CD4-positive, CD25-positive, alpha-beta regulatory T cell (primary cell): Measurements from ENCODE around the gene NLN. TPM values are rescaled to one million over a fixed set of nuclear protein-coding genes. Genes with fewer than 3 reads are reported as not detected.
"Not testable (repeated sequence)": the region's sequence is repeated elsewhere in the genome, so short reads cannot be mapped to it uniquely, and the experiment has no call there.

Source experiments
- ATAC-seq, 2 donors: fragments of 150-1000 bp; cut with Tn5 transposase; one replicate each; pipeline ENCODE4 v1.10.0; 2021; ENCODE audit warnings: low read depth in 2 of 2, moderate number of reproducible peaks in 2 of 2, moderate library complexity in 1 of 2
- DNase-seq, 3 donors: peaks; one replicate each; pipeline versions ENCODE4 v3.0.0 to v3.0.0-alpha.2; 2012 to 2022; ENCODE audit warnings: mixed read lengths in 1 of 3
- H3K27ac ChIP-seq: one replicate; pipeline ENCODE4 v1.7.0; 2013; ENCODE audit warnings: mild to moderate bottlenecking, low read length; ENCODE audit not compliant: insufficient read depth, poor library complexity, severe bottlenecking
- H3K27me3 ChIP-seq: one replicate; pipeline ENCODE4 v1.7.0; 2013; ENCODE audit warnings: low read length; ENCODE audit not compliant: control insufficient read depth, insufficient read depth
- H3K36me3 ChIP-seq: one replicate; pipeline ENCODE4 v1.7.0; 2013; ENCODE audit warnings: mild to moderate bottlenecking, low read length, moderate library complexity; ENCODE audit not compliant: control insufficient read depth, insufficient read depth
- H3K4me1 ChIP-seq: 2 replicates; pipeline ENCODE4 v1.7.0; 2013; ENCODE audit warnings: mild to moderate bottlenecking, low read length; ENCODE audit not compliant: insufficient read depth, control insufficient read depth, poor library complexity, severe bottlenecking
- H3K4me3 ChIP-seq: one replicate; pipeline ENCODE4 v1.7.0; 2013; ENCODE audit warnings: low read depth, mild to moderate bottlenecking, low read length, moderate library complexity
- H3K9me3 ChIP-seq, 2 experiments: 1 replicate in 1 of 2; 2 replicates in 1 of 2; pipeline ENCODE4 v1.7.0; 2013; ENCODE audit warnings: low read length in 2 of 2, mild to moderate bottlenecking in 1 of 2, moderate library complexity in 1 of 2; ENCODE audit not compliant: control insufficient read depth in 2 of 2
- H3K27ac Mint-ChIP-seq, 3 donors: one replicate each; pipeline ENCODE4 v1.8.0; 2020 to 2022; ENCODE audit warnings: mild to moderate bottlenecking in 3 of 3, mixed read lengths in 3 of 3, moderate library complexity in 2 of 3
- H3K27me3 Mint-ChIP-seq: one replicate; pipeline ENCODE4 v1.8.0; 2022; ENCODE audit warnings: mild to moderate bottlenecking, mixed read lengths
- H3K36me3 Mint-ChIP-seq: one replicate; pipeline ENCODE4 v1.8.0; 2020; ENCODE audit warnings: mixed read lengths
- H3K4me1 Mint-ChIP-seq, 4 donors: one replicate each; pipeline ENCODE4 v1.8.0; 2020 to 2022; ENCODE audit warnings: mixed read lengths in 4 of 4, mild to moderate bottlenecking in 1 of 4
- H3K4me3 Mint-ChIP-seq, 4 donors: one replicate each; pipeline ENCODE4 v1.8.0; 2020 to 2022; ENCODE audit warnings: mild to moderate bottlenecking in 4 of 4, mixed read lengths in 4 of 4, moderate library complexity in 3 of 4
- H3K9me3 Mint-ChIP-seq, 7 donors: one replicate each; pipeline ENCODE4 v1.8.0; 2020 to 2022; ENCODE audit warnings: mixed read lengths in 7 of 7, mild to moderate bottlenecking in 3 of 7, moderate library complexity in 2 of 7
- polyA plus RNA-seq, 4 donors: library from polyadenylated mRNA; unstranded; fragments of 300-500 nt; fragmentation: Illumina TruSeq; gene quantifications; one replicate each; pipeline ENCODE4 v1.2.3, GENCODE V29; 2021
- total RNA-seq: library from RNA; stranded (reverse); gene quantifications from one replicate; pipeline ENCODE4 v1.2.3, GENCODE V29; 2022

NLN gene
- total and polyA plus RNA-seq, 5 donors from 2014 or later = 0.65 to 2.0 (median 1.7) TPM

GRCh38 chr5:65718576-65719310 lies 3.3 kb upstream of the NLN start:
- Histone ChIP-seq H3K27ac (peak overlapping the region; percentile 91), H3K27me3 (no peaks in the 10 kb centered on the region), H3K9me3 (no peaks in the 10 kb centered on the region), H3K4me3 (peak overlapping the region; percentile 98), H3K4me1 (peaks cover 58% of the 10 kb centered on the region), H3K36me3 (peaks cover 39% of the 10 kb centered on the region)
- Mint-ChIP-seq H3K4me3 (no peak overlapping the region), H3K36me3 (peaks cover 17% of the 10 kb centered on the region), H3K27ac (peak overlapping the region in 1 of 3 donors; percentile 98), H3K27me3 (no peaks in the 10 kb centered on the region), H3K9me3 (no peaks in the 10 kb centered on the region), H3K4me1 (peaks cover 13 to 27% (median 20%) of the 10 kb centered on the region in 4 donors)
- DNase-seq (no peak), ATAC-seq (no peak)

GRCh38 chr5:65721050-65721719 lies 820 bp upstream of the NLN start:
- no peaks in the 10 kb centered on the region for H3K27me3 ChIP-seq
- H3K9me3 Mint-ChIP-seq = no peaks in the 10 kb centered on the region
- peak overlapping the region; percentile 91 for H3K27ac ChIP-seq
- peak overlapping the region; percentile 98 for H3K4me3 ChIP-seq
- H3K36me3 Mint-ChIP-seq = no peaks in the 10 kb centered on the region
- no peaks in the 10 kb centered on the region for H3K27me3 Mint-ChIP-seq
- H3K4me1 Mint-ChIP-seq = peaks cover 12 to 24% (median 15%) of the 10 kb centered on the region in 4 donors
- peaks cover 51% of the 10 kb centered on the region for H3K4me1 ChIP-seq
- peak overlapping the region in 1 of 3 donors; percentile 98 for H3K27ac Mint-ChIP-seq
- peak; percentile 2 to 44 (median 21) for DNase-seq
- peaks cover 19% of the 10 kb centered on the region for H3K36me3 ChIP-seq
- H3K4me3 Mint-ChIP-seq = no peak overlapping the region
- no peak for ATAC-seq
- no peaks in the 10 kb centered on the region for H3K9me3 ChIP-seq

GRCh38 chr5:65722575-65723403 lies 784 bp downstream of the NLN start:
- H3K4me3 Mint-ChIP-seq = peak overlapping the region in 3 of 4 donors; percentile 90 to 97 (median 92)
- DNase-seq = peak in 1 of 3 donors; percentile 13
- Histone ChIP-seq H3K27me3 (no peaks in the 10 kb centered on the region), H3K9me3 (no peaks in the 10 kb centered on the region), H3K36me3 (peaks cover 7% of the 10 kb centered on the region), H3K27ac (no peak overlapping the region), H3K4me3 (peak overlapping the region; percentile 82), H3K4me1 (peaks cover 35% of the 10 kb centered on the region)
- no peaks in the 10 kb centered on the region for H3K36me3 Mint-ChIP-seq
- peaks cover 12 to 24% (median 15%) of the 10 kb centered on the region in 4 donors for H3K4me1 Mint-ChIP-seq
- peak overlapping the region; percentile 81 to 95 (median 85) for H3K27ac Mint-ChIP-seq
- H3K27me3 Mint-ChIP-seq = no peaks in the 10 kb centered on the region
- no peak for ATAC-seq
- H3K9me3 Mint-ChIP-seq = no peaks in the 10 kb centered on the region

GRCh38 chr5:65727491-65728156 lies 5.6 kb downstream of the NLN start:
- H3K4me1 Mint-ChIP-seq = peaks cover 10 to 23% (median 14%) of the 10 kb centered on the region in 4 donors
- Histone ChIP-seq H3K4me3 (no peak overlapping the region), H3K36me3 (no peaks in the 10 kb centered on the region), H3K27me3 (no peaks in the 10 kb centered on the region), H3K9me3 (no peaks in the 10 kb centered on the region), H3K27ac (no peak overlapping the region), H3K4me1 (peaks cover 4% of the 10 kb centered on the region)
- H3K27me3 Mint-ChIP-seq = no peaks in the 10 kb centered on the region
- H3K4me3 Mint-ChIP-seq = peak overlapping the region in 1 of 4 donors; percentile 40
- no peak for ATAC-seq
- peaks cover 4% of the 10 kb centered on the region for H3K36me3 Mint-ChIP-seq
- peak overlapping the region in 1 of 3 donors; percentile 20 for H3K27ac Mint-ChIP-seq
- H3K9me3 Mint-ChIP-seq = no peaks in the 10 kb centered on the region
- DNase-seq = no peak

GRCh38 chr5:65728218-65728617 lies 6.2 kb downstream of the NLN start:
- Mint-ChIP-seq H3K9me3 (no peaks in the 10 kb centered on the region), H3K27ac (no peak overlapping the region), H3K4me3 (no peak overlapping the region), H3K4me1 (peaks cover 7 to 17% (median 9%) of the 10 kb centered on the region in 4 donors), H3K36me3 (peaks cover 4% of the 10 kb centered on the region), H3K27me3 (no peaks in the 10 kb centered on the region)
- Histone ChIP-seq H3K36me3 (no peaks in the 10 kb centered on the region), H3K9me3 (no peaks in the 10 kb centered on the region), H3K27ac (no peak overlapping the region), H3K4me1 (no peaks in the 10 kb centered on the region), H3K4me3 (no peak overlapping the region), H3K27me3 (no peaks in the 10 kb centered on the region)
- no peak for ATAC-seq
- no peak for DNase-seq

GRCh38 chr5:65730910-65731309 lies 8.9 kb downstream of the NLN start:
- Mint-ChIP-seq H3K36me3 (peaks cover 4% of the 10 kb centered on the region), H3K9me3 (no peaks in the 10 kb centered on the region), H3K27me3 (no peaks in the 10 kb centered on the region), H3K4me1 (peaks cover 10 to 17% (median 14%) of the 10 kb centered on the region in 4 donors), H3K4me3 (no peak overlapping the region), H3K27ac (no peak overlapping the region)
- DNase-seq (no peak), ATAC-seq (no peak)
- H3K4me3 ChIP-seq = no peak overlapping the region
- H3K27ac ChIP-seq = no peak overlapping the region
- H3K9me3 ChIP-seq = no peaks in the 10 kb centered on the region
- no peaks in the 10 kb centered on the region for H3K4me1 ChIP-seq
- no peaks in the 10 kb centered on the region for H3K36me3 ChIP-seq
- no peaks in the 10 kb centered on the region for H3K27me3 ChIP-seq

- not testable (repeated sequence) for ATAC-seq, H3K4me3 ChIP-seq, H3K36me3 ChIP-seq, H3K27me3 Mint-ChIP-seq, H3K27ac ChIP-seq, H3K9me3 ChIP-seq, H3K36me3 Mint-ChIP-seq, H3K27me3 ChIP-seq, H3K4me1 ChIP-seq, H3K9me3 Mint-ChIP-seq, DNase-seq
- H3K27ac Mint-ChIP-seq = peak overlapping the region in 1 of 3 donors; percentile 57
- H3K4me1 Mint-ChIP-seq = peaks cover 10 to 17% (median 14%) of the 10 kb centered on the region in 4 donors
- H3K4me3 Mint-ChIP-seq = peak overlapping the region in 1 of 4 donors; percentile 43
These were observed 10.0 kb downstream of the NLN start for GRCh38 chr5:65732046-65732445.
